ENCODE data around the gene SLC1A7.

DNA sequence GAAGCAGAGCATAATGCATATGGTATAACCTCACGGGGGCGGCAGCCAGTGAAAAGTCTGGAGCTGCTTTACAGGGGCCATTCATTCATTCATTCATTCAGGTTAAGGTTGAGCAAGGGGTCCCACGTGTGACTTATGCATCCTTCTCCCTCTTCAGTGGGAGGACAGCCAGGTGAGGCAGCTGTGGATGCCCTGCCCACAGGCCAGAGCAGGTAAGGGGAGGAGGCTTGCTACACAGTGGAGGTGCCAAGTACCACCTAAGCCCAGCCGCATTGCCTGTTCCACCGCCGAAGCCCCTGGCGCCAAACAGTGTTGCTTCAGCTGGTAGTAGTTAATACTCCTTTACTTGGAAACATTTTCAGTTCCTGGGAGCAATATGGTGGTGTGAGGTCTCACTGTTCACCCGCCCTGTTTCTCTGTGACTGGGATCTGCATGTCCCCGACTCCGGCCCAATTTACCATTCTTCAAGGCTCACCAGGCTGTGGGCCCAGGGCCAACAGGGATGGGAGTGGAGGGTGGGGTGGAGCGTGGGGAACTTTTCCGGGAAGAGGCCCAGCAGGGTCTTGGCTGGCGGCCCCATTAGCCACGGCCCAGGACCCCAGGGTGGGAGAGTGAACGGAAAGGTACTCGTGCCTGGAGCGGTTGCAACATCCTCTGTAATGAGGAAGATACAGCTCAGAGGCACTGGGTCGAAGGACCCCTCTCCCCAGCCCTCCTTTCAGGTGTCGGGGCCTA lies 81.1 kb downstream of the SLC1A7 start:
- no peak for TF ChIP-seq EZH2 (IDR thresholded peaks at IDR 0.05; ENCODE audit: borderline replicate concordance, insufficient read depth, low read length, poor library complexity, severe bottlenecking)
- TF ChIP-seq MXI1 (conservative IDR thresholded peaks at IDR 0.05; ENCODE audit: poor library complexity, severe bottlenecking), result no peak
- TF ChIP-seq, protein P1, sequence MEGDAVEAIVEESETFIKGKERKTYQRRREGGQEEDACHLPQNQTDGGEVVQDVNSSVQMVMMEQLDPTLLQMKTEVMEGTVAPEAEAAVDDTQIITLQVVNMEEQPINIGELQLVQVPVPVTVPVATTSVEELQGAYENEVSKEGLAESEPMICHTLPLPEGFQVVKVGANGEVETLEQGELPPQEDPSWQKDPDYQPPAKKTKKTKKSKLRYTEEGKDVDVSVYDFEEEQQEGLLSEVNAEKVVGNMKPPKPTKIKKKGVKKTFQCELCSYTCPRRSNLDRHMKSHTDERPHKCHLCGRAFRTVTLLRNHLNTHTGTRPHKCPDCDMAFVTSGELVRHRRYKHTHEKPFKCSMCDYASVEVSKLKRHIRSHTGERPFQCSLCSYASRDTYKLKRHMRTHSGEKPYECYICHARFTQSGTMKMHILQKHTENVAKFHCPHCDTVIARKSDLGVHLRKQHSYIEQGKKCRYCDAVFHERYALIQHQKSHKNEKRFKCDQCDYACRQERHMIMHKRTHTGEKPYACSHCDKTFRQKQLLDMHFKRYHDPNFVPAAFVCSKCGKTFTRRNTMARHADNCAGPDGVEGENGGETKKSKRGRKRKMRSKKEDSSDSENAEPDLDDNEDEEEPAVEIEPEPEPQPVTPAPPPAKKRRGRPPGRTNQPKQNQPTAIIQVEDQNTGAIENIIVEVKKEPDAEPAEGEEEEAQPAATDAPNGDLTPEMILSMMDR (IDR thresholded peaks at IDR 0.05; ENCODE audit: poor library complexity, severe bottlenecking), result no peak
- no peak for TF ChIP-seq POLR2AphosphoS5 (IDR thresholded peaks at IDR 0.05)
- TF ChIP-seq SMC3 (conservative IDR thresholded peaks at IDR 0.05; ENCODE audit: poor library complexity), result no peak
- TF ChIP-seq TAF1 (IDR thresholded peaks at IDR 0.05; ENCODE audit: low read depth), result no peak
- TF ChIP-seq, protein P2, sequence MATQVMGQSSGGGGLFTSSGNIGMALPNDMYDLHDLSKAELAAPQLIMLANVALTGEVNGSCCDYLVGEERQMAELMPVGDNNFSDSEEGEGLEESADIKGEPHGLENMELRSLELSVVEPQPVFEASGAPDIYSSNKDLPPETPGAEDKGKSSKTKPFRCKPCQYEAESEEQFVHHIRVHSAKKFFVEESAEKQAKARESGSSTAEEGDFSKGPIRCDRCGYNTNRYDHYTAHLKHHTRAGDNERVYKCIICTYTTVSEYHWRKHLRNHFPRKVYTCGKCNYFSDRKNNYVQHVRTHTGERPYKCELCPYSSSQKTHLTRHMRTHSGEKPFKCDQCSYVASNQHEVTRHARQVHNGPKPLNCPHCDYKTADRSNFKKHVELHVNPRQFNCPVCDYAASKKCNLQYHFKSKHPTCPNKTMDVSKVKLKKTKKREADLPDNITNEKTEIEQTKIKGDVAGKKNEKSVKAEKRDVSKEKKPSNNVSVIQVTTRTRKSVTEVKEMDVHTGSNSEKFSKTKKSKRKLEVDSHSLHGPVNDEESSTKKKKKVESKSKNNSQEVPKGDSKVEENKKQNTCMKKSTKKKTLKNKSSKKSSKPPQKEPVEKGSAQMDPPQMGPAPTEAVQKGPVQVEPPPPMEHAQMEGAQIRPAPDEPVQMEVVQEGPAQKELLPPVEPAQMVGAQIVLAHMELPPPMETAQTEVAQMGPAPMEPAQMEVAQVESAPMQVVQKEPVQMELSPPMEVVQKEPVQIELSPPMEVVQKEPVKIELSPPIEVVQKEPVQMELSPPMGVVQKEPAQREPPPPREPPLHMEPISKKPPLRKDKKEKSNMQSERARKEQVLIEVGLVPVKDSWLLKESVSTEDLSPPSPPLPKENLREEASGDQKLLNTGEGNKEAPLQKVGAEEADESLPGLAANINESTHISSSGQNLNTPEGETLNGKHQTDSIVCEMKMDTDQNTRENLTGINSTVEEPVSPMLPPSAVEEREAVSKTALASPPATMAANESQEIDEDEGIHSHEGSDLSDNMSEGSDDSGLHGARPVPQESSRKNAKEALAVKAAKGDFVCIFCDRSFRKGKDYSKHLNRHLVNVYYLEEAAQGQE (IDR thresholded peaks at IDR 0.05; ENCODE audit: borderline replicate concordance), result no peak
- TF ChIP-seq RAD21 (conservative IDR thresholded peaks at IDR 0.05), result no peak
